Measurements from ENCODE around the gene PMEPA1.

- TF ChIP-seq CTCF (IDR thresholded peaks at IDR 0.05) (no peak), EP300 (IDR thresholded peaks at IDR 0.05) (no peak)
Measured at GRCh38 chr20:57647006-57647932, 62.5 kb downstream of the PMEPA1 start.
